Measurements from ENCODE around the gene NUDT4B.
"Not testable (repeated sequence)": the region's sequence is repeated elsewhere in the genome, so short reads cannot be mapped to it uniquely, and the experiment has no call there.

NUDT4B gene

DNA sequence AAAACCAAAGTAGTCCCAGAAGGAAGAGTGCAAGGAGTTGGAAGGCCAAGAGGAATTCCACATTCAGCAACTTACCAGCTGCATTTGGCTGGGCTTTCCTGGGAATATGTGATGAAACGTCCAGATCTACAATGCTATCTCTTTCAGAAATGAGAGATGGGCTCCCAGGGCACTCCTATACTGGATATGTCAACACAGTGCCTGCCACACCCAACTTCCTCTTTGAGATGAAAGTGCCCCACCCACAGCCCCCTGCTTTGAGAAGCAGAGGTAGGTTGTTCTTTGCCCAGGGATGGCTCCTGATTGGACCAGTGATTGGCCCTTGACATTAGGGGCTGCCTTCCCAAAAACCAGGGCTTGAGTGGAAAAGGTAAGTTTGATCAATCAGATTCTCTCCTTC lies 36.2 kb upstream of the NUDT4B start:
- not testable (repeated sequence) for H3K27me3 ChIP-seq (ENCODE audit: low read length); H4K20me1 ChIP-seq (ENCODE audit: low read depth, low read length); H3K9me2 ChIP-seq (replicated peaks; ENCODE audit: insufficient read depth, low read length); H2AFZ ChIP-seq (ENCODE audit: low read depth, low read length, severe bottlenecking); H3K27ac ChIP-seq (ENCODE audit: low read depth, low read length); H3K36me3 ChIP-seq (ENCODE audit: low read length); H3K4me2 ChIP-seq (ENCODE audit: low read depth, low read length, poor library complexity, severe bottlenecking); H3K9me3 ChIP-seq (ENCODE audit: insufficient read depth, low read length); H3K9ac ChIP-seq (ENCODE audit: low read length); H3F3A ChIP-seq (ENCODE audit: insufficient read depth); H3K4me3 ChIP-seq (ENCODE audit: insufficient read depth, low read length, poor library complexity, severe bottlenecking); H3K79me2 ChIP-seq (ENCODE audit: insufficient read depth, low read length)

DNA sequence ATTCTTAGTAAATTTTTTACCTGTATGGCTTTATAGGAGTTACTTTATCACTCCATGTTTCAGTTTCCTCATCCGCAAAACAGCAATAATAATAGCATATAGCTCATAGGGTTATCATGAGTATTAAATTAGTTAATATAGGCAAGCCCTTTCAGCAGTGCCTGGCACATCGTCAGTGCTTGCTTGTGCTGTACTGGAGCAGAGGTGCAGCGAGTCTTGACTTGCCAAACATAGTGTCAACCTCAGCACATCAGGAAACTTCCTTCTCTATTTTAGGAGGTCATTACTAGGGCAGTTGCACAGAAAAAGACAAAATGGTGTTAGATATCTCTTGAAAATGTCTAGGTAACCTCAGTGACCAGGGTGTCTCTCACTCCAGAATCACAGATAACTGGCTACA lies 33.1 kb upstream of the NUDT4B start:
- not testable (repeated sequence) for H3K27ac ChIP-seq (ENCODE audit: low read depth, low read length); H3K27me3 ChIP-seq (ENCODE audit: low read length); H3K36me3 ChIP-seq (ENCODE audit: low read length); H3F3A ChIP-seq (ENCODE audit: insufficient read depth); H3K9me3 ChIP-seq (ENCODE audit: insufficient read depth, low read length); H3K9ac ChIP-seq (ENCODE audit: low read length); H3K9me2 ChIP-seq (replicated peaks; ENCODE audit: insufficient read depth, low read length); H3K79me2 ChIP-seq (ENCODE audit: insufficient read depth, low read length); H4K20me1 ChIP-seq (ENCODE audit: low read depth, low read length); H3K4me2 ChIP-seq (ENCODE audit: low read depth, low read length, poor library complexity, severe bottlenecking); H3K4me3 ChIP-seq (ENCODE audit: insufficient read depth, low read length, poor library complexity, severe bottlenecking); H2AFZ ChIP-seq (ENCODE audit: low read depth, low read length, severe bottlenecking)

DNA sequence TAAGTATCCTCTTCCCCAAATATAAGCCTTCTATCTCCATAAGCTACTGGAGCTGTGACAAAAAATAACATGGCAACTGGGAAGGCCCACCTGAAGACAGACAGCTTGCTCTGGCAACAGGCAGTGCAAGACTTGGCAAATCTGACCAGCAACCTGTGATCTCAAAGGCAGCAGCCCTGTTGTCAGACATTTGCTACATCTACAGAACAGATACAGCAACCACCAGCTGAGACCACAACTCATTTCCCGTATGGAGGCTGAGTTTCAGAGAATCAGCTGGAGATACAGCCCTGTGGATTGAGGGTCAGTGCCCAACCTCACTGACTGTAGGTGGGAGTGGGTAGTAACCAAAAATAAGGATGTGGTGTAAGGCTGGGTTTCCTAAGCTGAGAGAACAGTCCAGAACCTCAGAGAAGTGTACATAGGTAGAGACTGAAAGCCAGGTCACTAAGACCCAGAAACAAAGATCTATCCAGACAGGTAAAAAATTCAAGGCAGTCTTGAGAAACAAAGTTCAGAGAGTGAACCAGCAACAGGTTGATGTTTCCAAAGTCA lies 31.5 kb upstream of the NUDT4B start:
- not testable (repeated sequence) for H3K36me3 ChIP-seq (ENCODE audit: low read length); H2AFZ ChIP-seq (ENCODE audit: low read depth, low read length, severe bottlenecking); H3K27me3 ChIP-seq (ENCODE audit: low read length); H3K27ac ChIP-seq (ENCODE audit: low read depth, low read length); H3K9ac ChIP-seq (ENCODE audit: low read length); H3K9me3 ChIP-seq (ENCODE audit: insufficient read depth, low read length); H3K4me2 ChIP-seq (ENCODE audit: low read depth, low read length, poor library complexity, severe bottlenecking); H3K79me2 ChIP-seq (ENCODE audit: insufficient read depth, low read length); H3F3A ChIP-seq (ENCODE audit: insufficient read depth); H4K20me1 ChIP-seq (ENCODE audit: low read depth, low read length); H3K4me3 ChIP-seq (ENCODE audit: insufficient read depth, low read length, poor library complexity, severe bottlenecking); H3K9me2 ChIP-seq (replicated peaks; ENCODE audit: insufficient read depth, low read length)

DNA sequence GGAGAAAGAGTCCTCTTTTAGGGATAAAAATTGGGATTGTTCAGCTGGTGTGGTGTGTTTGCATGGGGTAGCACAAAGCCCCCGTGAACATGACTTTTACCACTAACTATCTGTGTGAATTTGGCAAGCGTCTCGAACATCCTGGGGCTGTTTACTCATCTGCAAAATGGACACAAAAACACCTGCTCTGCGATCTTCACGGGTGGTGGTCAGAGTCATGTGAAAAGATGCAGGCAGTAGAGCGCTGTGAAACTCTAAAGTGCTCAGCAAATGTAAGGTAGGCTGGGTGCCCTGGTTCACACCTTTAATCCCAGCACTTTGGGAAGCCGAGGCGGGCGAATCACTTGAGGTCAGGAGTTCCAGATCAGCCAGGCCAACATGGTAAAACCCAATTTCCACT lies 27.7 kb upstream of the NUDT4B start:
- not testable (repeated sequence) for H2AFZ ChIP-seq (ENCODE audit: low read depth, low read length, severe bottlenecking); H3K9me2 ChIP-seq (replicated peaks; ENCODE audit: insufficient read depth, low read length); H3F3A ChIP-seq (ENCODE audit: insufficient read depth); H3K36me3 ChIP-seq (ENCODE audit: low read length); H4K20me1 ChIP-seq (ENCODE audit: low read depth, low read length); H3K4me2 ChIP-seq (ENCODE audit: low read depth, low read length, poor library complexity, severe bottlenecking); H3K9ac ChIP-seq (ENCODE audit: low read length); H3K4me3 ChIP-seq (ENCODE audit: insufficient read depth, low read length, poor library complexity, severe bottlenecking); H3K27me3 ChIP-seq (ENCODE audit: low read length); H3K9me3 ChIP-seq (ENCODE audit: insufficient read depth, low read length); H3K27ac ChIP-seq (ENCODE audit: low read depth, low read length); H3K79me2 ChIP-seq (ENCODE audit: insufficient read depth, low read length)

DNA sequence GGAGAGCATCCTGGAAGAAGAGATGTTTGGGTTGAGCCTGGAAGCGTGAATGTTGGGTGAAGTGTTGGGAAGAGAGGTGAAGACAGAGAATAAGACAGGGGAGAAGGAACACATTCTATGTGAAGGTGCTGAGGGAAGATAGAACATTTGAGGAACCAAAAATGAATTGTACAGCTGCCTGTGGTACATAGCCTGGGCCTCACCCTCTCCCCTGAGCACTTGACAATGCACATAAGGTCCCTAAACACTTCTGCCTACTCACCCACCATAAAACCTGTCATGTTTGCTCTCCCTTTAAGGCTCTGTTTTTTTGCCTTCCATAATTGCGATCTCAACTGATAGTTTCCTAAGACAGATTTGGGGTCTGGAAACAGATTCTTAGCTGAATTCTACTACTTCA lies 25.8 kb upstream of the NUDT4B start:
- not testable (repeated sequence) for H3K27me3 ChIP-seq (ENCODE audit: low read length); H3K9ac ChIP-seq (ENCODE audit: low read length); H3F3A ChIP-seq (ENCODE audit: insufficient read depth); H3K36me3 ChIP-seq (ENCODE audit: low read length); H3K4me2 ChIP-seq (ENCODE audit: low read depth, low read length, poor library complexity, severe bottlenecking); H4K20me1 ChIP-seq (ENCODE audit: low read depth, low read length); H3K27ac ChIP-seq (ENCODE audit: low read depth, low read length); H3K79me2 ChIP-seq (ENCODE audit: insufficient read depth, low read length); H3K9me3 ChIP-seq (ENCODE audit: insufficient read depth, low read length); H2AFZ ChIP-seq (ENCODE audit: low read depth, low read length, severe bottlenecking); H3K9me2 ChIP-seq (replicated peaks; ENCODE audit: insufficient read depth, low read length); H3K4me3 ChIP-seq (ENCODE audit: insufficient read depth, low read length, poor library complexity, severe bottlenecking)

DNA sequence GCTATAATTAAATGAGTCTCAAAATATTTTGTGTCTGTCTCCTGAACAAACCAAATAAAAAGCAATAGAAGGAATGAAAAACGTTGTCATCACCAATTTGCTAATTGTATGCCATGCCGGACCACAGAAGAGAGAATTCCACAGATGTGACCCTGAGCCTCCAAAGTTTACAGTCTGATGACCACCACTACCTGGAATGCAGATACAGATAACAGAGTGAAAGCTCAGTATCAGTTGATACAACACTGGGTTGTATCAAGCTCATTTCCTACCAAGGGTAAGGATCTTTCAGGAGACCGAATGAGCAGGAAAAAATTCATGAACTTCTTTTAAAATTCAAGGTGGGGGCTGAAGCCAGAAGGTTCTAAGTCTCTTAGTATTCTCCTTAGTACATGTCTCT lies 25.1 kb upstream of the NUDT4B start:
- not testable (repeated sequence) for H3K27ac ChIP-seq (ENCODE audit: low read depth, low read length); H3K9ac ChIP-seq (ENCODE audit: low read length)

DNA sequence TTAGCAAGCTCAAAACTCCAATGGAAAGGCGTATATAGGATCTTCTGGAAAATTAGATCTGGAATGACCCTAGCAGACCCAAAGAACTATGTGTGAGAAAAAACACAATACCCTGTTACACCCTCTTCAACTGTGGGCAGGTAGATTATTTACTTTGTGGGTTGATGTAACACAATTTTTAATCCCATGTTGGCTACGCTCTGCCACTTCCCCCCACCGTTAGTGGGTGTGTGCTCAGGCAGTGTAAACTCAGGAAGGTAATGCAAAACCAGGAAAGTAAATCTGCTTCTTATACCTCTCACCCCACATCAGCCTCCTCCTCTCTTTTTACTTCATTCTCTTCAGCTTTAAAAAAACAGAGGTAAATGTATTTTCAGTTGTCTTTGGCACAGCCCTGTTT lies 23.7 kb upstream of the NUDT4B start:
- not testable (repeated sequence) for H2AFZ ChIP-seq (ENCODE audit: low read depth, low read length, severe bottlenecking); H3K4me2 ChIP-seq (ENCODE audit: low read depth, low read length, poor library complexity, severe bottlenecking); H3K9me2 ChIP-seq (replicated peaks; ENCODE audit: insufficient read depth, low read length)

More for the DNA sequence above, 25.1 kb upstream of the NUDT4B start:
- H3K36me3 ChIP-seq (ENCODE audit: low read length); H3F3A ChIP-seq (ENCODE audit: insufficient read depth); H4K20me1 ChIP-seq (ENCODE audit: low read depth, low read length); H3K4me2 ChIP-seq (ENCODE audit: low read depth, low read length, poor library complexity, severe bottlenecking); H3K27me3 ChIP-seq (ENCODE audit: low read length); H3K4me3 ChIP-seq (ENCODE audit: insufficient read depth, low read length, poor library complexity, severe bottlenecking); H2AFZ ChIP-seq (ENCODE audit: low read depth, low read length, severe bottlenecking); H3K9me2 ChIP-seq (replicated peaks; ENCODE audit: insufficient read depth, low read length); H3K79me2 ChIP-seq (ENCODE audit: insufficient read depth, low read length); H3K9me3 ChIP-seq (ENCODE audit: insufficient read depth, low read length): not testable (repeated sequence)

DNA sequence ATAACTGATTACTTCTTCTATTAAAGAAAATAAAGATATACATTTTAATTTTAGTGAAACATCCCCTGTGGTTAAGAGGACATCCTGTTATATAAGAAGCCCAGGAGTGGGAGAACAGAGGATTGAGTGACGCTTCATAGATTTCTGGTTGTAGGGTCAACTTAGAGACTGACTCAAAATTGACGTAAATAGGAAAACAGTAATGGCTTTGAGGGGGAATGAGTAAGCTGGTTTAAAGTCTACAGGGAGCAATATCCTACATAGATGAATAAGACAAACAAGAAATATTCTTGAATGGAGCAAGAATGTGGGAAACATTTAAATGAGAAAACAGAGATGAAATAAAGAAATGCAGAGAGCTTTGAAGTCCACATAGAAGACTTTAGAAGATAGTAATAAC lies 20.7 kb upstream of the NUDT4B start:
- H2AFZ ChIP-seq (ENCODE audit: low read depth, low read length, severe bottlenecking); H3K4me3 ChIP-seq (ENCODE audit: insufficient read depth, low read length, poor library complexity, severe bottlenecking); H3F3A ChIP-seq (ENCODE audit: insufficient read depth); H3K36me3 ChIP-seq (ENCODE audit: low read length); H4K20me1 ChIP-seq (ENCODE audit: low read depth, low read length); H3K79me2 ChIP-seq (ENCODE audit: insufficient read depth, low read length); H3K9me3 ChIP-seq (ENCODE audit: insufficient read depth, low read length); H3K27me3 ChIP-seq (ENCODE audit: low read length); H3K9me2 ChIP-seq (replicated peaks; ENCODE audit: insufficient read depth, low read length); H3K4me2 ChIP-seq (ENCODE audit: low read depth, low read length, poor library complexity, severe bottlenecking); H3K27ac ChIP-seq (ENCODE audit: low read depth, low read length); H3K9ac ChIP-seq (ENCODE audit: low read length): not testable (repeated sequence)

More for the DNA sequence above, 23.7 kb upstream of the NUDT4B start:
- H3K4me3 ChIP-seq (ENCODE audit: insufficient read depth, low read length, poor library complexity, severe bottlenecking); H3K36me3 ChIP-seq (ENCODE audit: low read length); H4K20me1 ChIP-seq (ENCODE audit: low read depth, low read length); H3K9me3 ChIP-seq (ENCODE audit: insufficient read depth, low read length); H3K27ac ChIP-seq (ENCODE audit: low read depth, low read length); H3K27me3 ChIP-seq (ENCODE audit: low read length); H3K9ac ChIP-seq (ENCODE audit: low read length); H3K79me2 ChIP-seq (ENCODE audit: insufficient read depth, low read length); H3F3A ChIP-seq (ENCODE audit: insufficient read depth): not testable (repeated sequence)
